Transverse colon (tissue), 4 donors: ENCODE data around the gene NKPD1. TPM values are rescaled to one million over a fixed set of nuclear protein-coding genes. Genes with fewer than 3 reads are reported as not detected.

ENCODE experiments used
- DNase-seq: peaks from one replicate; pipeline ENCODE4 v3.0.0-alpha.2; 2019
- H3K27ac ChIP-seq, 4 donors: fragments of 200-600 bp; sonication (generic); 2 replicates each; pipeline ENCODE4 v1.5.1; 2016 to 2018; ENCODE audit warnings: inconsistent platforms in 4 of 4
- H3K27me3 ChIP-seq: fragments of 200-600 bp; sonication (generic); 2 replicates; pipeline ENCODE4 v1.5.1; 2017; ENCODE audit warnings: inconsistent platforms
- H3K36me3 ChIP-seq, 4 donors: fragments of 200-600 bp; sonication (generic); 2 replicates each; pipeline ENCODE4 v1.5.1; 2017 to 2019; ENCODE audit warnings: inconsistent platforms in 4 of 4
- H3K4me1 ChIP-seq, 4 donors: fragments of 200-600 bp; sonication (generic); 2 replicates each; pipeline ENCODE4 v1.5.1; 2017 to 2020; ENCODE audit warnings: inconsistent platforms in 4 of 4
- H3K4me3 ChIP-seq, 4 donors: fragments of 200-600 bp; sonication (generic); 1 replicate in 1 of 4; 2 replicates in 3 of 4; pipeline versions ENCODE4 v1.5.1 to v1.6.1; 2017 to 2019; ENCODE audit warnings: inconsistent platforms in 4 of 4
- H3K9me3 ChIP-seq, 2 donors: fragments of 200-600 bp; sonication (generic); 2 replicates each; pipeline ENCODE4 v1.5.1; 2017 to 2019; ENCODE audit warnings: inconsistent platforms in 2 of 2
- CTCF ChIP-seq, 5 experiments: fragments of 200-600 bp in 3 of 5; fragments of 450-650 bp in 2 of 5; sonication (generic) in 3 of 5; IDR thresholded peaks; 1 replicate in 2 of 5; 2 replicates in 3 of 5; pipeline ENCODE4 v1.5.1; 2016 to 2017; ENCODE audit warnings: antibody characterized with exemption in 5 of 5, inconsistent platforms in 3 of 5, mild to moderate bottlenecking in 2 of 5, moderate library complexity in 1 of 5
- EP300 ChIP-seq: sonication (generic); formaldehyde crosslinking; IDR thresholded peaks from one replicate; pipeline ENCODE4 v1.6.1; 2017; ENCODE audit warnings: antibody characterized with exemption, low read depth
- POLR2A ChIP-seq: fragments of 450-650 bp; IDR thresholded peaks from one replicate; pipeline ENCODE4 v1.6.1; 2016; ENCODE audit warnings: antibody characterized with exemption, mild to moderate bottlenecking, moderate library complexity
- POLR2AphosphoS5 ChIP-seq, 3 donors: sonication (generic); formaldehyde crosslinking; IDR thresholded peaks; one replicate each; pipeline ENCODE4 v1.6.1; 2016; ENCODE audit warnings: antibody characterized with exemption in 3 of 3
- WGBS, 2 donors: methylation state at CpG; one replicate each; pipeline ENCODE4 v1.1.5; 2018; ENCODE audit warnings: low coverage in 1 of 2; 5-methylcytosine and 5-hydroxymethylcytosine counted together
- in situ Hi-C, 4 donors: fragments of 200-750 bp; cut with MboI; loops; one replicate each; pipeline versions ENCODE4 v1.15.0 to v1.15.1; 2017; ENCODE audit warnings: low sequenced_read_pairs in 3 of 4, low pct_ligation_motif_present in 1 of 4, low pct_unique_long_range_greater_than_20kb in 1 of 4
- intact Hi-C: fragments of 100-400 bp; cut with DNase I; formaldehyde crosslinking; loops from one replicate; pipeline ENCODE4 v1.15.1; 2023; ENCODE audit warnings: low total_unique reads
- total RNA-seq, 4 donors: library from RNA; depleted of rRNA; stranded (reverse); fragments of >200 nt; gene quantifications; one replicate each; pipeline ENCODE4 v1.1.0, GENCODE V29; 2016

NKPD1 gene
- total RNA-seq, 4 donors from 2014 or later, result 0.32 to 1.5 TPM; not detected in 2

DNA sequence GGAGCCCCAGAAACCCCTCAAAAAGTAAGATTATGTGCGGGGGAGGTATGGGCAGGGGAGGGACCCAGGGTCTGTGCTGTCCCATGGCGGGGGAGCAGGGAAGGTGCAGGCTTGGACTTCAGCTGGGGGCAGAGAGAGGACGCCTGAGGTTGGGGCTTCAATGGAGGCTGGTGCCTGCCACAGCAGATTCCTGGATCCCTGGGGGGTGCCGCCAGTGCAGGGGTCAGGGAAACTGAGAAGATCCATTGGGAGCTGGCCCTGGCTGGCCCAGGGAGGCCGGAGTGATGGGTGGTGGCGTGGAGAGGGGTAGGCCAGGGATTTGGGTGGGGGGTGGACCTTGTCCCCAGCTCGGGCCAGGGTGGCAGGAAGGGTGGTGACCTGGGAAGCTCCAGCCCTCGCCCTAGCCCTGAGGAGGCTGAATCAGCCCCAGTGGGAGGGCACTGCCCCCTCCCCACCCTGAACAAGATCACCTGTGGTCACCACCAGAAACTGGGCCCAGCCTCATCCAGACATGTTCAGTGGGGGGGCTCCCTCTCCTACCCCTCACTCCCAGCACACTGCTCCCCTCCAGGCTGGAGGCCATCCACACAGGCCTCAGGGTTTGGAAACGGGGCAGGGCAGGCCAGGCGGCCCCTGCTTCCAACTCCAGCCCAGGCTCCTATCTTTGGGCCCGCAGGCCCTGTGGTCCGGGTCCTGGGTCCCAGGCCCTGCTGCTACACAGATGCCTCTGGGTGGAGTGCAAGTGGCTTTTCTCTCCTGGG is 1.4 kb downstream of the NKPD1 start:
- intact Hi-C loops (no loop called here), in situ Hi-C loops (no loop called here)
- DNase-seq, result no peak
- Histone ChIP-seq H3K27ac (no peak overlapping the region), H3K4me1 (peaks cover 2 to 9% (median 6%) of the 10 kb centered on the region in 4 donors), H3K27me3 (peaks cover 50% of the 10 kb centered on the region), H3K36me3 (no peaks in the 10 kb centered on the region), H3K4me3 (no peak overlapping the region), H3K9me3 (no peaks in the 10 kb centered on the region)
- TF ChIP-seq EP300, result no peak
- TF ChIP-seq POLR2AphosphoS5 (IDR thresholded peaks at IDR 0.05), result no peak
- no peak for TF ChIP-seq CTCF (IDR thresholded peaks at IDR 0.05)
- TF ChIP-seq POLR2A, result no peak
- WGBS, 2 donors, result 83% methylated on average over 9 of the region's 12 CpGs; no CpG with 5 or more reads in 1 of the 2 donors

DNA sequence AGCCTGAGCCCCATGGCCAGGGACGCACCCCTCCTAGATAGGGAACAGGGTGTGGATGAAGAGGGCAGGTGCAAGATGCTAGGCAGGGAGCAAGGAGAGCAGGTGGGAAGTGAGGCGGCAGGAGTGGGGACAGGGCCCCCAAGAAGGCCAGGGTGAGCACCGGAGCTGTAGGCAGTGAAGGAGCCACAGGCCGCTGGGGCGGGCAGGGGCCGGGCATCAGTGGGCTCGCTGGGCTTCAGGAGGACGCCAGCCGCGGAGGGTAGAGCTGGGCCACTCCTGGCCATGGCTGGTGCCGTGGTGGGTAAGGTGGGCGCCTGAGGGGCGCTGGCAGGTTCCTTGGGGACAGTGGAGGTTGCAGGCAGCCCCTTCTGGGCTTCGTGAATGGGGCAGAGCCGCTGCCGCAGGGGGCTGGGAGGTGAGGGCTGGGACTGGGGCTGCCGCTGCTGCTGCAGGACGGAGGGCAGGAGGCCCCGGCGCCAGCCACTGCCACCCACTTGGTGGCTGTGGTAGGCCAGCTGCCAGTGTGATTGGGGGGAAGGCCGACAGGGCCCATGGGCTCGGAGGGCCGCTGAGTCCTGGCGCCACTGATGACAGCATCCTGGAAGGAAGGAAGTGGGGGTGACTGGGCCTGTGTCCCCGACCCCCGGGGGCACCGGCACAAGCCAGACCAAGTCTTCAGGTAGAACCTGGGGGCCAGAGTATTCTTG is 2.1 kb downstream of the NKPD1 start:
- Histone ChIP-seq H3K36me3 (no peaks in the 10 kb centered on the region), H3K4me3 (no peak overlapping the region), H3K4me1 (peaks cover 1 to 10% (median 6%) of the 10 kb centered on the region in 4 donors), H3K27me3 (peaks cover 58% of the 10 kb centered on the region), H3K9me3 (no peaks in the 10 kb centered on the region), H3K27ac (no peak overlapping the region)
- intact Hi-C loops (no loop called here), in situ Hi-C loops (no loop called here)
- TF ChIP-seq POLR2A, result no peak
- TF ChIP-seq POLR2AphosphoS5 (IDR thresholded peaks at IDR 0.05), result no peak
- no peak for TF ChIP-seq EP300
- WGBS, 2 donors, result 71% methylated on average over 27 of the region's 27 CpGs; no CpG with 5 or more reads in 1 of the 2 donors
- no peak for DNase-seq

DNA sequence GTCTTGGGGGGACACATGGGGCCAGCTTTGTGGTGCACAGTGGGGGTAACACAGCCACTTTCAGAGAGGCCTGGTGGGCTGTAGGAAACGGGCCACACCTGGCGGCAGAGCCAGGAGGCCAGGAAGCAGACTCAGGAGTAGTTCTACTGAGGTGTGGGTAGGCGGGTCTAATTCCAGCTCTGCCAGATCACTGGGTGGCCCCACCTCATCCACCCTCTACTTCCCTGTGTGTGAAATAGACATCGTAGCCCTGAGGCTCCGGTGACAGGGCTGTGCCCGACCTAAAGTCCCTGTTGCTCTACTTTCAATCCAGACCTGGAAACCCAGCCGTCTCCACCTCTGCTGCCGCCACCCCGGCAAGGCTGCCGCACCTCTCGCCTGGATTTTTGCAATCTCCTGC is 4.0 kb downstream of the NKPD1 start:
- H3K27me3 ChIP-seq, result peaks cover 72% of the 10 kb centered on the region
- intact Hi-C loops, result no loop called here

DNA sequence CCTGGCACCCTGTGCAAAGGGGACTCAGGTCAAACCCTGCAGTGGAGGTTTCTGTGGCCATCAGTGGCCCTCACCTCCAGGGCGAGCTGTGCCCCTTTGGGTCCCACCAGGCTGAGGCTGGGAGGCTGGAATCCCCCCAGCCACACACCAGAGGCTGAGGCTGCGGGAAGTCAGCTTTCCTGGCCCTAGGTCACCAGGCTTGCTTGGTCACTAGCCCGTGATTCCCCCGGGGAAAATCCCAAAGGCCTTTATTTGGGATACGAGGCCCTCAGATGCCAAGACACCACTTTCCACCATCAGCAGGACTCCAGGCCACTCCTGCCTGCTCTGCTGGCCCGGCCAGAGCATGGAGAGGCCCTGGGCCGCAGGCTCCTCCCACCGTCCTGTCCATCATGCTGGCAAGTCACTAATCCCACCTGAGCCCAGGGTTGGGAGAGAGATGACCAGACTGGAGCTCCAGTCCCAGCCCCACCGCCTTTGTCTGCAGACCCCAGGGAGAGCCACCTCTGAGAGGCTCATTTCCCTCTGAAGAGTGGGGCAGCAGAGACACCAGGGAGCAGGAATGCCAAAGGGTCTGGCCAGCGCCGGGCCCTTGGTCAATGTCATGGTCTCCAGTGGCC is 4.7 kb downstream of the NKPD1 start:
- WGBS, 2 donors, result 76% methylated on average over 10 of the region's 11 CpGs; no CpG with 5 or more reads in 1 of the 2 donors

More for the DNA sequence above, 4.0 kb downstream of the NKPD1 start:
- H3K27ac ChIP-seq, result no peak overlapping the region
- H3K36me3 ChIP-seq, result no peaks in the 10 kb centered on the region
- no peaks in the 10 kb centered on the region for H3K9me3 ChIP-seq
- in situ Hi-C loops, result no loop called here
- no peak for TF ChIP-seq POLR2A
- TF ChIP-seq POLR2AphosphoS5 (IDR thresholded peaks at IDR 0.05), result no peak
- TF ChIP-seq EP300, result no peak
- no peak for TF ChIP-seq CTCF (IDR thresholded peaks at IDR 0.05)
- DNase-seq, result peak; percentile 41
- H3K4me3 ChIP-seq, result no peak overlapping the region
- WGBS, 2 donors, result 42% methylated on average over 11 of the region's 11 CpGs; no CpG with 5 or more reads in 1 of the 2 donors
- H3K4me1 ChIP-seq, result peaks cover 20 to 29% (median 25%) of the 10 kb centered on the region in 4 donors

More for the DNA sequence above, 4.7 kb downstream of the NKPD1 start:
- no peak overlapping the region for H3K4me3 ChIP-seq
- TF ChIP-seq EP300, result no peak
- TF ChIP-seq POLR2A, result no peak
- TF ChIP-seq POLR2AphosphoS5 (IDR thresholded peaks at IDR 0.05), result no peak
- no peak for TF ChIP-seq CTCF (IDR thresholded peaks at IDR 0.05)
- no peak overlapping the region for H3K27ac ChIP-seq
- DNase-seq, result no peak
- intact Hi-C loops, result no loop called here
- peaks cover 74% of the 10 kb centered on the region for H3K27me3 ChIP-seq
- peaks cover 20 to 32% (median 25%) of the 10 kb centered on the region in 4 donors for H3K4me1 ChIP-seq
- in situ Hi-C loops, result no loop called here
- no peaks in the 10 kb centered on the region for H3K36me3 ChIP-seq
- H3K9me3 ChIP-seq, result no peaks in the 10 kb centered on the region
